ENCODE results near the gene OXLD1.
A peak's percentile ranks its signal among the peaks of the same experiment; 100 is the strongest.

Gene OXLD1

DNA sequence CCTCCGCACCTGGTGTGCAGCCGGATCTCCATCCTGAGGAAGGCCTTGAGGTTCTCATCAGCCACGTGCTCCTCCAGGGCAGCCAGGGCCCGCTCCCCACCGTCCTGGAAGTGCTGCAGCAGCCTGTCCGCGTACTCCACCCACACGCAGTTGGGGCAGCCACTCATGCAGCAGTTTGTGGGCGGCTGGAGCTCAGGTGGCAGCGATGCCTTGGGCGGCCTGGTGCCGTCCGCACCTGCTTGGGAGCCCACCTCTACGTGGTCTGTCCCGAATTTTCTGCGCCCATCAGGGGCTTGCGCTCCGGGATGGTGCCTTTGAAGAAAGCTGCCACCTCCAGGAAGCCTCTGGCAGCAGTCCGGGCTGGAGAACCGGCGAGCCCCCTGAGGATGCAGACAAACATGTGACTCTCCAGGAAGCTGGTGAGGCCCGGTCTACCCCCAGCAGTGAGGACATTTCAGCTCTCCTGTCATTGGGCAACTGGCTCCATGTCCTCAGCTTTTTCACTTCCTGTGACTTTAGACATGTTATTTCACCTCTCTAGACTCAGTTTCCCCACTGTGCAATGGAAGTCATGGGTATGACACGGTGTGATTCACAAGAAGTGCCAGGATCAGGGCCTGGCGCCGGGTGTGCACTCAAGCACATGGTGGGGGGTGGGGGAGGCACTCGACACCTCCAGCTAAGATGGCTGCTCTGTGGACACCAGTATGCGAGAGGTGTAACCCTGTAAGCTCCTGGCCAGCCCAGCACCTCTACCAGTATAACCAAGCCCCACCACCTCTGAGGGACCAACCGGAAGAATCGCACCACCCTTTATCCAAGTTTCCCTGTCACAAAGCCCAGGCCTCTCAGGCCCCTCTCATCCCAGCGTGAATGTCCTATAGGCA is 957 bp downstream of the OXLD1 start:
- peaks cover 14% of the 10 kb centered on the region for H3K36me3 ChIP-seq (ENCODE audit: control insufficient read depth, insufficient read depth, low read length)
- H3K4me1 ChIP-seq (ENCODE audit: control insufficient read depth, insufficient read depth, low read length), result peaks cover 5% of the 10 kb centered on the region
- peak overlapping the region; percentile 97 for H3K4me3 ChIP-seq (ENCODE audit: insufficient read depth, low read depth, low read length)
- H3K27ac ChIP-seq (ENCODE audit: insufficient read depth, low read depth, low read length, poor library complexity, severe bottlenecking), result no peak overlapping the region
- no peaks in the 10 kb centered on the region for H3K9me3 ChIP-seq (ENCODE audit: control insufficient read depth, low read length)
- H3K27me3 ChIP-seq (ENCODE audit: control insufficient read depth, insufficient read depth, low read length, poor library complexity, severe bottlenecking), result no peaks in the 10 kb centered on the region
- 76 to 78% methylated on average over 30 of the region's 30 CpGs for WGBS, 2 experiments

DNA sequence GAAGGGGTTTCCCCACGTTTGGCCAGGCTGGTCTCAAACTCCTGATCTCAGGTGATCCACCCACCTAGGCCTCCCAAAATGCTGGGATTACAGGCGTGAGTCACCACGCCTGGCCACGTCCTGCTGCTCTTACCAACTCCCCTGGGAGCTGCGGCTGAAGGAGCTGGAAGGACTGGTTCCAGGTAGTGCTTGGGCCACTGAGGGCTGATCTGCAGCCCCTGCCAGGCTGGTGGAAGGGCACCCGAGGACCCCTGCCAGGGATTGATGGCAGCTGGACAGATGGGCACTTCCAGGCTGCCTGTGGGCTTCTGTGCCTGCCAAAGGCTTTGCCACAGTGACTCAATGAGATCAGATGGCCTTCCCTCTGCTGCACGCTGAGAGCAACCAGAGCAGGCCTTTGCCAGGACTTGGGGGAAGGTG is 2.3 kb downstream of the OXLD1 start:
- no peak overlapping the region for H3K4me3 ChIP-seq (ENCODE audit: insufficient read depth, low read depth, low read length)
- peaks cover 3% of the 10 kb centered on the region for H3K36me3 ChIP-seq (ENCODE audit: control insufficient read depth, insufficient read depth, low read length)
- H3K27ac ChIP-seq (ENCODE audit: insufficient read depth, low read depth, low read length, poor library complexity, severe bottlenecking), result no peak overlapping the region
- WGBS, 2 experiments, result 92 to 96% methylated on average over 7 of the region's 7 CpGs
- H3K4me1 ChIP-seq (ENCODE audit: control insufficient read depth, insufficient read depth, low read length), result peaks cover 5% of the 10 kb centered on the region
- no peaks in the 10 kb centered on the region for H3K9me3 ChIP-seq (ENCODE audit: control insufficient read depth, low read length)
- no peaks in the 10 kb centered on the region for H3K27me3 ChIP-seq (ENCODE audit: control insufficient read depth, insufficient read depth, low read length, poor library complexity, severe bottlenecking)

DNA sequence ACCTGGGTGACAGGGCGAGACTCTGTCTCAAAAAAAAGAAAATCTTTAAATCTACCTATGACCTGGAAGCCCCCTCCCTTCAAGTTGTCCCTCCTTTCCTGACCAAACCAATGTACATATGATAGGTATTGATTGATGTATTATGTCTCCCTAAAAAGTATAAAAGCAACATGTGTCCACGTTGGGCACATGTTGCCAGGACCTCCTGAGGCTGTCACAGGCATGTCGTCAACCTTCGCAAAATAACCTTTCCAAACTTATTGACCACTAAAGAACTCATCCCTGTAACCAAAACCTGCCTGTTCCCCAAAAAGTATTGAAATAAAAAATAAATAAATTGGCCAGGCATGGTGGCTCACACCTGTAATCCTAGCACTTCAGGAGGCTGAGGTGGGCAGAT is 4.4 kb downstream of the OXLD1 start:
- no peaks in the 10 kb centered on the region for H3K36me3 ChIP-seq (ENCODE audit: control insufficient read depth, insufficient read depth, low read length)
- H3K4me3 ChIP-seq (ENCODE audit: insufficient read depth, low read depth, low read length), result no peak overlapping the region
- WGBS, 2 experiments, result 95% methylated on average over 4 of the region's 4 CpGs
- H3K4me1 ChIP-seq (ENCODE audit: control insufficient read depth, insufficient read depth, low read length), result no peaks in the 10 kb centered on the region
- H3K9me3 ChIP-seq (ENCODE audit: control insufficient read depth, low read length), result no peaks in the 10 kb centered on the region
- no peaks in the 10 kb centered on the region for H3K27me3 ChIP-seq (ENCODE audit: control insufficient read depth, insufficient read depth, low read length, poor library complexity, severe bottlenecking)
- H3K27ac ChIP-seq (ENCODE audit: insufficient read depth, low read depth, low read length, poor library complexity, severe bottlenecking), result no peak overlapping the region

DNA sequence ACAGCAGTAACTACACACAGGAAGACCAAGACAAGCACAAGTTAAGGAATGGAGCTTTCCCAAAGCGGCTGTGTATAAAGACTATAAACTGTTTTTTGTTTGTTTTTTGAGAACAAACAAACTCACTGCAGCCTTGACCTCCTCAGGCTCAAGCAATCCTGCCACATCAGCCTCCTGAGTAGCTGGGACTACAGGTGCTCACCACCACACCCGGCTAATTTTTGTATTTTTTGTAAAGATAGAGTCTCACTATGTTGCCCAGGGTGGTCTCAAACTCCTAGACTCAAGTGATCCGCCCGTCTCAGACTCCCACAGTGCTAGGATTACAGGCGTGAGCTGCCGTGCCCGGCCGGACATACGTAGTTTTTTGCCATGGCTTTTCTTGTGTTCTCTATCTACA is 6.0 kb downstream of the OXLD1 start:
- Histone ChIP-seq H3K4me1 (ENCODE audit: control insufficient read depth, insufficient read depth, low read length) (no peaks in the 10 kb centered on the region), H3K27me3 (ENCODE audit: control insufficient read depth, insufficient read depth, low read length, poor library complexity, severe bottlenecking) (no peaks in the 10 kb centered on the region), H3K4me3 (ENCODE audit: insufficient read depth, low read depth, low read length) (no peak overlapping the region), H3K36me3 (ENCODE audit: control insufficient read depth, insufficient read depth, low read length) (no peaks in the 10 kb centered on the region), H3K9me3 (ENCODE audit: control insufficient read depth, low read length) (no peaks in the 10 kb centered on the region), H3K27ac (ENCODE audit: insufficient read depth, low read depth, low read length, poor library complexity, severe bottlenecking) (no peak overlapping the region)
- WGBS, 2 experiments, result 94% methylated on average over 9 of the region's 9 CpGs

DNA sequence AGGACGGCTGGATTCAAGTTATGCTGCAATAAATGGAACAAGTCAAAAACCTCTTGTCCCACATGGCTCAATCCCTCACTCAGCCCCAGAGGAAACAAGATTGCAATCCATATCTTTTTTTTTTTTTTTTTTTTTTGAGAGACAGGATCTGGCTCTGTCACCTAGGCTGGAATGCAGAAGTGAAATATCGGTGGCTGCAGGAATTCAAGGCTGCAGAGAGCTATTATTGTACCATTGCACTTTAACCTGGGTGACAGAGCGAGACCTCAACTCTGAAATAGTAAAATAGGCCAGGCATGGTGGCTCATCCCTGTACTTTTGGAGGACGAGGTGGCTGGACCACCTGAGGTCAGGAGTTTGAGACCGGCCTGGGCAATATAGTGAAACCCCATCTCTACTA is 7.4 kb downstream of the OXLD1 start:
- H3K4me1 ChIP-seq (ENCODE audit: control insufficient read depth, insufficient read depth, low read length), result no peaks in the 10 kb centered on the region
- WGBS, 2 experiments, result 91 to 93% methylated on average over 5 of the region's 5 CpGs
- H3K4me3 ChIP-seq (ENCODE audit: insufficient read depth, low read depth, low read length), result no peak overlapping the region
- no peaks in the 10 kb centered on the region for H3K27me3 ChIP-seq (ENCODE audit: control insufficient read depth, insufficient read depth, low read length, poor library complexity, severe bottlenecking)
- no peaks in the 10 kb centered on the region for H3K36me3 ChIP-seq (ENCODE audit: control insufficient read depth, insufficient read depth, low read length)
- no peak overlapping the region for H3K27ac ChIP-seq (ENCODE audit: insufficient read depth, low read depth, low read length, poor library complexity, severe bottlenecking)
- H3K9me3 ChIP-seq (ENCODE audit: control insufficient read depth, low read length), result no peaks in the 10 kb centered on the region

DNA sequence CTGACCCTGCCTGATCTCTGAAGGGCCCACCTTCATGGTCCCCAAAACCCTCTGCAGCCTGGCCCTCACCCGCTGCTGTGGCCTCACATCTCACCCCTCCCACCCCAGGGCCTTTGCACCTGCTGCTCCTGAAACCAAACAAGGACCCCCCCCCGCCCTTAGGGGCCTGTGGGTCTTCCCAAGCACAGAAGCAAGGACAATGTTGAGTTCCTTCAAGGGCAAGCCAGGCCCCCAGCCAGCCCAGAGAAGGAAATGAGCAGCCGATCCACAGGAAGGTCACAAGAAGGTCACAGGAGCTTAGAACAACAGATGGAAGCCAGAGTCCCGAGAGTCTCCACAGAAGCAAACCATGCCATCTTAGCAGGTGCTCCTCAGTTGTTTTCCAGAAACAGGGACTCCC is 9.6 kb downstream of the OXLD1 start:
- Histone ChIP-seq H3K27me3 (ENCODE audit: control insufficient read depth, insufficient read depth, low read length, poor library complexity, severe bottlenecking) (no peaks in the 10 kb centered on the region), H3K36me3 (ENCODE audit: control insufficient read depth, insufficient read depth, low read length) (no peaks in the 10 kb centered on the region), H3K4me3 (ENCODE audit: insufficient read depth, low read depth, low read length) (no peak overlapping the region), H3K27ac (ENCODE audit: insufficient read depth, low read depth, low read length, poor library complexity, severe bottlenecking) (no peak overlapping the region), H3K4me1 (ENCODE audit: control insufficient read depth, insufficient read depth, low read length) (no peaks in the 10 kb centered on the region), H3K9me3 (ENCODE audit: control insufficient read depth, low read length) (no peaks in the 10 kb centered on the region)
- WGBS, 2 experiments, result 86 to 89% methylated on average over 4 of the region's 4 CpGs

DNA sequence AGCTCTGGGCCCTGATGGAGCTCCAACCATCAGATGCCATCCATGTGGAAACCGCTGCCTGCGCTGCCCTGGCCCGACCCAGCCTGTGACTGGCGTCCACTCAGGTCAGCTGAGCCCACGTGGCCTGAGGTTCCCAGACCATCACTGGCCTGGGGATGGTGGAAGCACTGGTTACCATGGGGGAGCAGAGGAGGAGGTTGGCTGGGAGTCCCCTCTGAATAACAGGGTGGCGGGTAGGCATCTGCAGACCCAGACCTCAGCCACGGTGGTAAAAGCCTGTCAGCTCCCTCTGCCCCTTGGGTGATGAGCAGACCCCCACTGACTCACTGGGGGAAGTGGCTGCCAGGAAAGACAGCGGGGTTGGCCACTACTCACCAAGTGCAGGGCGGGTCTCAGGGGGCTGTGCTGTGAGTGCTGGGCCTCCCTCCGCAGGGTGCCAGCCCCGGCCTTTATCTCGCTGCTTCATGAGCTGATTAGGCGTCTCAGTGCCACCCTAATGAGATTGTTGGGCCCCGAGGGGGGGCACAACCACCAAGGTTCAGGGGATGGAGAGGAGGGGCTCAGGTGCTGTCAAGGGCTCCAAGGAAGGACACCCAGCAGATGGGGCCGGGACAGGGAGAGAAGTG is 10.2 kb downstream of the OXLD1 start, which contains the start of gene PDE6G:
Gene PDE6G, minus strand, starts transcription at position 425 of the 626 bp plus-strand sequence. CDS start 3,237 bp downstream, outside the sequence.
- no peaks in the 10 kb centered on the region for H3K27me3 ChIP-seq (ENCODE audit: control insufficient read depth, insufficient read depth, low read length, poor library complexity, severe bottlenecking)
- H3K36me3 ChIP-seq (ENCODE audit: control insufficient read depth, insufficient read depth, low read length), result no peaks in the 10 kb centered on the region
- no peaks in the 10 kb centered on the region for H3K4me1 ChIP-seq (ENCODE audit: control insufficient read depth, insufficient read depth, low read length)
- WGBS, 2 experiments, result 88 to 89% methylated on average over 15 of the region's 15 CpGs
- H3K27ac ChIP-seq (ENCODE audit: insufficient read depth, low read depth, low read length, poor library complexity, severe bottlenecking), result no peak within 1 kb of the TSS
- H3K9me3 ChIP-seq (ENCODE audit: control insufficient read depth, low read length), result no peaks in the 10 kb centered on the region
- H3K4me3 ChIP-seq (ENCODE audit: insufficient read depth, low read depth, low read length), result no peak within 1 kb of the TSS

DNA sequence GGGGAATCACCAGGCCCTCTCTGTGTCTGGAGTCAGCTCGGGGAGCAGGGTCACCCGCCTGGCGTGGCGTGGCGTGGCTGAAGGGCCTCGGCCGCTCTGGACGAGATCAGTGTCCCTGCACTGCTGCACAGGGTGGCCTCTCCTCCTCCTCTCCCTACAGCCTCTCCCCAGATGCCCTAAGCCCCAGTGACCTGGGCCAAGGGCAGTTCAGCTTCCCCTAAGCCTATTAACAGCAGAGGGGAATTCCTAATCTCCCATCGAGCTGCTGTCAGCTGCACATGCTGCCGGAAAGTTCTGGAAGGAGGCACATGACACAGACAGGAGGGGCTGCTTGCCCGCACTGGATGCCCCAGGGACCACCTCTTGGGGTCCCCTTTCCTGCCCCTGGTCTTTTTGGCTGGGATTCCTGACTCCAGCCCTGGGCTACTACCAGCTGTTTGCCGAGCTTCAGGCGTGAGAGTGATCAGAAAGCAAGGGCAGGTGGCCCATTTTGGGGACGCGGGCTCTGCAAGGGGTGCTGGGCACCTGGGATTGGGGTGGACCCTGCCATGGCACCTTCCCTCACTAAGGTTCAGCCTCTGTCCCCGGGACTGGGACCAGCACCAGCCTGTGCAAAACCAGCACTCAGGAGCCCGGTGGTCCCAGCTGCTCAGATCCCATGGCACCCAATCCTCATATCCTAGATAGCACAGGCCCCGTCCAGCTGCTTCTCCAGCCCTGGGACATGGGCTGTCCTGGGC is 10.9 kb downstream of the OXLD1 start:
- 91% methylated on average over 18 of the region's 18 CpGs for WGBS, 2 experiments
- Histone ChIP-seq H3K36me3 (ENCODE audit: control insufficient read depth, insufficient read depth, low read length) (no peaks in the 10 kb centered on the region), H3K27ac (ENCODE audit: insufficient read depth, low read depth, low read length, poor library complexity, severe bottlenecking) (no peak overlapping the region), H3K4me1 (ENCODE audit: control insufficient read depth, insufficient read depth, low read length) (no peaks in the 10 kb centered on the region), H3K4me3 (ENCODE audit: insufficient read depth, low read depth, low read length) (no peak overlapping the region), H3K9me3 (ENCODE audit: control insufficient read depth, low read length) (no peaks in the 10 kb centered on the region), H3K27me3 (ENCODE audit: control insufficient read depth, insufficient read depth, low read length, poor library complexity, severe bottlenecking) (no peaks in the 10 kb centered on the region)

DNA sequence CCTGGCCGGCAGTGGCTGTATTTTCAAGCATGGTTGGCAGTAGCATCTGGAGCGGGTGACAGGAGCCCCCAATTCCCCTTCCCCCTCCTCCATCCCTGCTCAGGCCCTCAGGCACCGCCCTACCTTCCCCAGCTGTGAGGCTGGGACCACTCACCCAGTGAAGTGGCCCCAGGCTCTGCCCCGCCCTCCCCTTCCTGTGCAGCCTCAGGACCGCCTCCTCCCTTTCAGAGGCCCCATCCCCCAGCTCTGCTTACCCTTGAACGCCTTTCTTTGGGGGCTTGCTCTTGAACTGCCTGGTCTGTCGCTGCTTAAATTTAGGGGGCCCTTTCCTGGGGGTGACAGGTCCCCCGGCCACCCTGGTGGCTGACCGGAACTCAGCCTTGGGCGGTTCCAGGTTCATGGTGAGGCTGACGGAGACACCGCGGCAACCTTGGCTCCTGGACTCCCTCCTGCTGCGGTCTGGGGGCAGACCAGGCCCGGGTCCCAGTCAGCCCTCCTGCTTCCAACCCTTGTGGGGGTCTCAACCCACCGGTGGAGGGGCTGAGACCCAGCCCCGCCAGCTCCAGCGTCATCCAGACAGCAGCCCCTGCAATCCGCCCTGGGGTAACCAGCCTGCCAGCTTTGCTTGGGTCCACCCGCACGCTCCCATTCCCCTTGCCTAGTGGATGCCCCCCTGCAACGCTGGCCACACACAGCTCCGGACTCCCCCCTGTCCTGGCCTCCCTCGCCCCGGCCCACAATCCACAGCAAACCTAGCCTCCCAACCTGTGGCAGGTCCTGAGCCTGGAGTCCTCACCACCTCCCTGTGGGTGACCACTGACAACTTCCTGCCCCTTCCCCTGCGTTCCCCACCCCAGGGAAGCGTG is 13.3 kb downstream of the OXLD1 start:
- Histone ChIP-seq H3K4me3 (ENCODE audit: insufficient read depth, low read depth, low read length) (no peak overlapping the region), H3K27ac (ENCODE audit: insufficient read depth, low read depth, low read length, poor library complexity, severe bottlenecking) (no peak overlapping the region), H3K36me3 (ENCODE audit: control insufficient read depth, insufficient read depth, low read length) (no peaks in the 10 kb centered on the region), H3K4me1 (ENCODE audit: control insufficient read depth, insufficient read depth, low read length) (peaks cover 4% of the 10 kb centered on the region), H3K9me3 (ENCODE audit: control insufficient read depth, low read length) (no peaks in the 10 kb centered on the region), H3K27me3 (ENCODE audit: control insufficient read depth, insufficient read depth, low read length, poor library complexity, severe bottlenecking) (peaks cover 13% of the 10 kb centered on the region)
- 43 to 46% methylated on average over 27 of the region's 27 CpGs for WGBS, 2 experiments
